Activated CD4-positive, alpha-beta T cell treated with anti-CD3 and anti-CD28 coated beads for 36 hours (primary cell): Measurements from ENCODE around the gene ALDH1L2. TPM values are rescaled to one million over a fixed set of nuclear protein-coding genes. Genes with fewer than 3 reads are reported as not detected.
"Not testable (repeated sequence)": the region's sequence is repeated elsewhere in the genome, so short reads cannot be mapped to it uniquely, and the experiment has no call there.

Experiments used
- ATAC-seq: fragments of 200-7000 bp; cut with Tn5 transposase; one replicate; pipeline ENCODE4 v1.10.0; 2021; ENCODE audit warnings: mild to moderate bottlenecking, moderate library complexity
- CTCF ChIA-PET: fragments of 350-600 bp; sonication (Branson Sonifier 250); formaldehyde crosslinking; loops from one replicate; lab custom pipeline; 2021; ENCODE audit warnings: antibody characterized with exemption; lab: Charles Lee
- POLR2A ChIA-PET: fragments of 350-600 bp; sonication (Branson Sonifier 250); formaldehyde crosslinking; loops from one replicate; lab custom pipeline; 2021; ENCODE audit warnings: antibody characterized with exemption, inconsistent platforms; lab: Charles Lee
- DNase-seq: peaks from one replicate; pipeline ENCODE4 v3.0.0-alpha.2; 2020
- H3K27ac Mint-ChIP-seq: one replicate; pipeline ENCODE4 v1.8.0; 2021; ENCODE audit warnings: mixed read lengths
- H3K27me3 Mint-ChIP-seq: one replicate; pipeline ENCODE4 v1.8.0; 2021; ENCODE audit warnings: mixed read lengths
- H3K36me3 Mint-ChIP-seq: one replicate; pipeline ENCODE4 v1.8.0; 2021; ENCODE audit warnings: low read depth, mixed read lengths
- H3K4me1 Mint-ChIP-seq: one replicate; pipeline ENCODE4 v1.8.0; 2021; ENCODE audit warnings: mixed read lengths
- H3K4me3 Mint-ChIP-seq: one replicate; pipeline ENCODE4 v1.8.0; 2021; ENCODE audit warnings: mild to moderate bottlenecking, moderate library complexity, mixed read lengths
- H3K9me3 Mint-ChIP-seq: one replicate; pipeline ENCODE4 v1.8.0; 2021; ENCODE audit warnings: low read depth, mixed read lengths
- intact Hi-C, 2 experiments: fragments of 100-400 bp; cut with DNase I in 1 of 2; cut with micrococcal nuclease in 1 of 2; formaldehyde crosslinking; loops; one replicate each; pipeline versions ENCODE4 v1.14.2 to v1.15.1; 2022 to 2024; cut with DNase I, micrococcal nuclease
- total RNA-seq, 2 experiments: library from RNA; stranded (reverse); gene quantifications; one replicate each; pipeline ENCODE4 v1.2.3, GENCODE V29; 2021

Gene ALDH1L2
- total RNA-seq, 2 experiments from 2014 or later: 7.1 to 7.6 TPM

GRCh38 chr12:105102673-105103072 lies 18.4 kb upstream of the ALDH1L2 start:
- ChIA-PET POLR2A (no interaction called here), CTCF (interaction anchor here (0.7 to 1.0 kb wide), 3 partner anchors 69 to 1188 kb away, joined by 3 to 4 read pairs (median 3); no protein-coding TSS in a partner anchor)
- Mint-ChIP-seq H3K4me3 (no peak overlapping the region), H3K4me1 (peaks cover 8% of the 10 kb centered on the region), H3K27ac (no peak overlapping the region), H3K9me3 (no peaks in the 10 kb centered on the region), H3K36me3 (no peaks in the 10 kb centered on the region), H3K27me3 (peaks cover 20% of the 10 kb centered on the region)
- DNase-seq: no peak
- intact Hi-C loops: loop anchor here in 1 of 2 experiments (10.0 kb wide), 1 partner anchor 1992 kb away; the partner anchor contains the start of gene CRY1
- no peak for ATAC-seq

DNA sequence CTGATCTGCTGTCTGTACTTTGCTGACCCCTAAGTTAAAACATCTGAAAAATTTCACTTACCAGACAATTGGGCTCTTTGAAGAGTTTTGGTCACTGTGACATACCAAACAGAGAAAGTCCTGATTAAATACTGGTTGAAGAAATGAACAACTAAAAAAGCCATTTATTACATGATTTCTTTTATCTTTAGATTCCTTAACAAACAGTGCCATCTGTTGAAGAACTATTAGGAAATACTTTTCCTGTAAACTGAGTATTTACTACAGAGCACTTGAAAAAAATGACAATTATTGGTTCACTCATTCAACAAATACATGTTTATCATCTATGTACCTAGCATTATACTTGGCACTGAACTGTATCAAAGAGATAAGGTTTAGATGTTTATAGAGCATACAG lies 16.7 kb upstream of the ALDH1L2 start:
- ATAC-seq: no peak
- Mint-ChIP-seq H3K4me1 (no peaks in the 10 kb centered on the region), H3K4me3 (no peak overlapping the region), H3K9me3 (peaks cover 5% of the 10 kb centered on the region), H3K36me3 (peaks cover 3% of the 10 kb centered on the region), H3K27me3 (peaks cover 15% of the 10 kb centered on the region), H3K27ac (no peak overlapping the region)
- POLR2A ChIA-PET: no interaction called here
- intact Hi-C loops: loop anchor here in 1 of 2 experiments (10.0 kb wide), 1 partner anchor 1994 kb away; the partner anchor contains the start of gene CRY1
- no peak for DNase-seq
- CTCF ChIA-PET: interaction anchor here (0.5 kb wide), 1 partner anchor 614 kb away, joined by 4 read pairs; no protein-coding TSS in a partner anchor

DNA sequence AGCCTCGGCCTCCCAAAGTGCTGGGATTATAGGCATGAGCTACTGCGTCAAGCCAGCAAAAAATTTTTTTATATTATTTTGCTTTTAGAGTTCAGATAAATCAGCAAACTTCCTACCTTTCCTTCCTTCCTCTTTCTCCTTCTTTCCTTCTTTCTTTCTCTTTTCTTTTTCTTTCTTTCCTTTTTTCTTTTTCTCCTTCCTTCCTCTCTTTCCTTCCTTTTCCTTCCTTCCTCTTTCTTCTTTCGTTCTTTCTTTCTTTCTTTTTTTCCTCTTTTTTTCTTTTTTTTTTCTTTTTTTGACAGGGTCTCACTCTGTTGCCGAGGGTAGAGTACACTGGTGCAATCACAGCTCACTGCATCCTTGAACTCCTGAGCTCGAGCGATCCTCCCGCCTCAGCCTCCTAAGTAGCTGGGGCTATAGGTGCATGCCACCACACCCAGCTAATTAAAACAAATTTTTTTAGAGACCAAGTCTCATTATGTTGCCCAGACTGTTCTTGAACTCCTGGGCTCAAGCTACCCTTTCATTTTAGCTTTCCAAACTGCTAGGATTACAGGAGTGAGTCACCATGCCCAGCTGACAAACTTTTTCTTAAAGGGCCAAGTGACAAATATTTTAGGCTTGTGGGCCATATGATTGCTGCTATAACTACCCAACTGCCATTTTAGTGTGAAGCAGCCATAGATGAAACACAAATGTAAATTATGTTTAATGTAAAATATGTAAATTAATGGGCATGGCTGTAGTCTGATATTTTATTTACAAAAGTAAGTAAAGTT lies 16.1 kb upstream of the ALDH1L2 start:
- no peaks in the 10 kb centered on the region for H3K4me1 Mint-ChIP-seq
- POLR2A ChIA-PET: no interaction called here
- intact Hi-C loops: loop anchor here in 1 of 2 experiments (10.0 kb wide), 1 partner anchor 1994 kb away; the partner anchor contains the start of gene CRY1
- no peak for DNase-seq
- H3K27ac Mint-ChIP-seq: no peak overlapping the region
- peaks cover 15% of the 10 kb centered on the region for H3K27me3 Mint-ChIP-seq
- H3K36me3 Mint-ChIP-seq: peaks cover 3% of the 10 kb centered on the region
- H3K4me3 Mint-ChIP-seq: no peak overlapping the region
- no peak for ATAC-seq
- peaks cover 8% of the 10 kb centered on the region for H3K9me3 Mint-ChIP-seq
- CTCF ChIA-PET: interaction anchor here (0.5 kb wide), 1 partner anchor 614 kb away, joined by 4 read pairs; no protein-coding TSS in a partner anchor

- H3K9me3 Mint-ChIP-seq: peaks cover 12% of the 10 kb centered on the region
- intact Hi-C loops: no loop called here
- H3K36me3 Mint-ChIP-seq: peaks cover 5% of the 10 kb centered on the region
- H3K4me3 Mint-ChIP-seq: no peak overlapping the region
- H3K27me3 Mint-ChIP-seq: peaks cover 9% of the 10 kb centered on the region
- ChIA-PET CTCF (interaction anchor here (0.6 kb wide), 1 partner anchor 22 kb away, joined by 3 read pairs; no protein-coding TSS in a partner anchor), POLR2A (no interaction called here)
- H3K27ac Mint-ChIP-seq: no peak overlapping the region
- DNase-seq: no peak
- ATAC-seq: no peak
- no peaks in the 10 kb centered on the region for H3K4me1 Mint-ChIP-seq
Measured at GRCh38 chr12:105099356-105099755, 15.1 kb upstream of the ALDH1L2 start.

- peaks cover 12% of the 10 kb centered on the region for H3K9me3 Mint-ChIP-seq
- H3K27ac Mint-ChIP-seq, POLR2A ChIA-PET, H3K36me3 Mint-ChIP-seq, H3K27me3 Mint-ChIP-seq, H3K4me1 Mint-ChIP-seq, CTCF ChIA-PET, intact Hi-C loops, ATAC-seq, H3K4me3 Mint-ChIP-seq: not testable (repeated sequence)
- DNase-seq: peak; percentile 10
Measured at GRCh38 chr12:105095338-105095737, 11.1 kb upstream of the ALDH1L2 start.

GRCh38 chr12:105092336-105092735 lies 8.1 kb upstream of the ALDH1L2 start:
- H3K27me3 Mint-ChIP-seq: peaks cover 8% of the 10 kb centered on the region
- POLR2A ChIA-PET: no interaction called here
- CTCF ChIA-PET: no interaction called here
- DNase-seq (no peak), ATAC-seq (no peak)
- intact Hi-C loops: no loop called here
- H3K4me3 Mint-ChIP-seq: no peak overlapping the region
- H3K4me1 Mint-ChIP-seq: no peaks in the 10 kb centered on the region
- peaks cover 5% of the 10 kb centered on the region for H3K36me3 Mint-ChIP-seq
- peaks cover 12% of the 10 kb centered on the region for H3K9me3 Mint-ChIP-seq
- H3K27ac Mint-ChIP-seq: no peak overlapping the region

- Mint-ChIP-seq H3K36me3 (peaks cover 5% of the 10 kb centered on the region), H3K4me1 (no peaks in the 10 kb centered on the region), H3K9me3 (peaks cover 13% of the 10 kb centered on the region), H3K27me3 (peaks cover 8% of the 10 kb centered on the region), H3K4me3 (no peak overlapping the region), H3K27ac (no peak overlapping the region)
- ChIA-PET CTCF (interaction anchor here (0.9 kb wide), 1 partner anchor 224 kb away, joined by 3 read pairs; no protein-coding TSS in a partner anchor), POLR2A (no interaction called here)
- intact Hi-C loops: no loop called here
- ATAC-seq (no peak), DNase-seq (no peak)
Measured at GRCh38 chr12:105091476-105092206, 7.4 kb upstream of the ALDH1L2 start.

DNA sequence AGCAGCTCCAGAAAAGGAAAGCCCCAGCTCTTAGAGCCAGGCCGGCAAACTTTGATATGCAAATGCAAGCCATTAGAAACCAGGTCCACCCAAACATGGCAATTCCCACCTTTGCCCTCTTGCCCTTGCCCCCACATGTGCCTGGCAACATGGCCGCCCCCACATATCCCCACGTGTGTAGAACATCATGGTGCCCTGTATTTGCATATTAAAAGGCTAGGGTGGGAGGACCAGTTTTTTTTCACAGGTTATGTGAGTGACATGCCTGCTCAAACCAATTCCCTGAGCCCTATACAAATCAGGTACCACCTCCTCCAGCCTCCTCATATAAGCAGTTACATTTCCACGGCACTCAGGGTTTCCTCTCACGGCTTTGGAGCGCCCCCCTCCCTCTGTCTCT lies 6.1 kb upstream of the ALDH1L2 start:
- ChIA-PET CTCF (no interaction called here), POLR2A (no interaction called here)
- no peaks in the 10 kb centered on the region for H3K4me1 Mint-ChIP-seq
- no peak overlapping the region for H3K4me3 Mint-ChIP-seq
- H3K27ac Mint-ChIP-seq: no peak overlapping the region
- DNase-seq (no peak), ATAC-seq (no peak)
- H3K27me3 Mint-ChIP-seq: peaks cover 14% of the 10 kb centered on the region
- intact Hi-C loops: no loop called here
- peaks cover 2% of the 10 kb centered on the region for H3K36me3 Mint-ChIP-seq
- peaks cover 7% of the 10 kb centered on the region for H3K9me3 Mint-ChIP-seq

GRCh38 chr12:105089817-105090216 lies 5.6 kb upstream of the ALDH1L2 start:
- intact Hi-C loops: no loop called here
- ChIA-PET POLR2A (no interaction called here), CTCF (no interaction called here)
- Mint-ChIP-seq H3K27ac (no peak overlapping the region), H3K4me1 (no peaks in the 10 kb centered on the region), H3K4me3 (no peak overlapping the region), H3K27me3 (peaks cover 15% of the 10 kb centered on the region), H3K36me3 (no peaks in the 10 kb centered on the region), H3K9me3 (peaks cover 3% of the 10 kb centered on the region)
- DNase-seq: no peak
- no peak for ATAC-seq

DNA sequence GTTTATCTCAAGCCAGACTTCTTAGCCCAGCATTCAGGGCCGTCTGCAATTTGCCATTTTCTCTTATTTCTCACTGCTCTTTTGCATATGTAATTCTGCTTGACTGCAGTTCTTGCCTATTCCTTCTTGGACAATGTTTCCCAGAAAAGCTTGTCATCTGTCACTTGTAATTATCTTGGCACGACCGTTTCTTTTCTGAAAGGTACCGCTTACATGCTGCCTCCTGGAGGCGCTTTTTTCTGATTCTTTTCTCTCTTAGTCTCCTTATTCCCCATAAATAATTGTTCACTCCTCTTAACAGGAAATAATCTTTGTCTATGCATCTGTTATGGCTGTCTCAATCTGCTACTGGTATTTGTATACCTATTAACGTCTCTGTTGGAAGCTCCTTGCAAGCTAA lies 1.2 kb upstream of the ALDH1L2 start:
- DNase-seq (no peak), ATAC-seq (no peak)
- Mint-ChIP-seq H3K27me3 (peaks cover 24% of the 10 kb centered on the region), H3K4me1 (peaks cover 7% of the 10 kb centered on the region), H3K27ac (no peak overlapping the region), H3K36me3 (no peaks in the 10 kb centered on the region), H3K4me3 (no peak overlapping the region), H3K9me3 (peaks cover 3% of the 10 kb centered on the region)
- ChIA-PET POLR2A (no interaction called here), CTCF (interaction anchor here (0.6 kb wide), 1 partner anchor 930 kb away, joined by 4 read pairs; no protein-coding TSS in a partner anchor)
- intact Hi-C loops: no loop called here

DNA sequence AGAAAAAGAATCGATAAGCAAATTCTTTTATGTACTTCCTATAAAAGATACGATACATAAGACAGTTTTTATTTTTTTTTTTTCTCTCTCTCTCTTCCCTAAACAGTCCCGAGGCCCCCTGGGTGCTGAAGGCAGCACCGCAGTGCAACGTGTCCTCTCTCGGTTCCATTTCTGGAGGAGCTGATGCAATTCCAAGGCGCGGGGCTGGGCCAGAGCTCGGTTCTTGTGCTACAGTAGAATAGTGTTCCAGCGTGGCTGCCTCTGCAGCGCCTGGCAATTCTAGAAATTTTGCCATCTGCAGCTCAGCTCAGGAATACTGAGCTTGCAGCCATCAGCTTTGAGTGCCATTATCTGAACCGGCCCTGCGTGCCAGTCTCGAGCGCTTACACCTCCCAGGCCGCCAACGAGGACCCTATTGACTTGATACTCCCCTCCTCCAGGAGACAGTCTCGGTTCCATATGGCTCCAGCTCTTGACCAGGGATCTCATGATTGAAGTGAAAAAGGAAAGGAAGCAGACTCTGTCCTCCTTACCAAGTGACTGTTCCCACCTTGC lies 630 bp downstream of the ALDH1L2 start:
- Mint-ChIP-seq H3K4me1 (peaks cover 7% of the 10 kb centered on the region), H3K36me3 (no peaks in the 10 kb centered on the region), H3K27ac (peak overlapping the region; percentile 59), H3K4me3 (peak overlapping the region; percentile 76), H3K27me3 (peaks cover 24% of the 10 kb centered on the region), H3K9me3 (peaks cover 3% of the 10 kb centered on the region)
- POLR2A ChIA-PET: no interaction called here
- DNase-seq: peak; percentile 42
- peak; percentile 11 for ATAC-seq
- intact Hi-C loops: loop anchor here in 1 of 2 experiments (1.0 kb wide), 1 partner anchor 24 kb away; the partner anchor contains the start of gene WASHC4
- CTCF ChIA-PET: interaction anchor here (1.2 to 1.3 kb wide), 2 partner anchors 29 to 622 kb away, joined by 3 to 4 read pairs; no protein-coding TSS in a partner anchor
